Hepatocyte (in vitro differentiated cells): ENCODE results near the gene HPCAL1.

Source experiments
- EZH2 ChIP-seq: fragments of 200-600 bp; sonication (generic); IDR thresholded peaks from 2 replicates; pipeline ENCODE4 v1.6.1; 2016; ENCODE audit warnings: antibody characterized with exemption, mild to moderate bottlenecking, borderline replicate concordance
- EZH2phosphoT487 ChIP-seq: fragments of 200-600 bp; sonication (generic); IDR thresholded peaks from one replicate; pipeline ENCODE4 v1.6.1; 2018; ENCODE audit warnings: antibody characterized with exemption, mild to moderate bottlenecking, low read depth, moderate library complexity; ENCODE audit not compliant: unreplicated experiment, severe bottlenecking
- TF ChIP-seq, protein P1 (sequence below): fragments of 200-600 bp; sonication (generic); IDR thresholded peaks from 2 replicates; pipeline ENCODE4 v1.5.1; 2016; ENCODE audit warnings: antibody characterized with exemption, mild to moderate bottlenecking; ENCODE audit not compliant: poor library complexity

DNA sequence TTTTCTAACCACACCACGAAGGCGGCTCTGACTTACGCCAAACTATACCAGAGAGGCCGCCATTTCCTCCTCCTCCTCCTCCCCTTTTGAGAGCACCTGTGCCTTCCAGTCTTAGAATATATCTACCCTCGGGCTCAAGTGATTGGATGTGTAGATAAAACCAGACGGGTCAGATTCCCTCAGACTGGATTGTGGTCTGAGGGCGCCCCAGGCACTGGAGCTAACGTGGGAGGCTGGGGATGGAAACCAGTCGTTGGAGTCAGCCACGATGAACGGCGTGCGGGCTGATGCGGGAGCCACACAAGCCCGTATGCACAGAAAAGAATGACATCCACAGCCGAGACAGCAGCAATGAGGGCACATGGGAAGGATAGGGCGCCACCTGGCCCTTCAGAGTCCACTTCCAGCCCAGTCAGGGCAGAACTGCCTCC lies 157.7 kb downstream of the HPCAL1 start:
- no peak for TF ChIP-seq EZH2
- TF ChIP-seq, protein P1, sequence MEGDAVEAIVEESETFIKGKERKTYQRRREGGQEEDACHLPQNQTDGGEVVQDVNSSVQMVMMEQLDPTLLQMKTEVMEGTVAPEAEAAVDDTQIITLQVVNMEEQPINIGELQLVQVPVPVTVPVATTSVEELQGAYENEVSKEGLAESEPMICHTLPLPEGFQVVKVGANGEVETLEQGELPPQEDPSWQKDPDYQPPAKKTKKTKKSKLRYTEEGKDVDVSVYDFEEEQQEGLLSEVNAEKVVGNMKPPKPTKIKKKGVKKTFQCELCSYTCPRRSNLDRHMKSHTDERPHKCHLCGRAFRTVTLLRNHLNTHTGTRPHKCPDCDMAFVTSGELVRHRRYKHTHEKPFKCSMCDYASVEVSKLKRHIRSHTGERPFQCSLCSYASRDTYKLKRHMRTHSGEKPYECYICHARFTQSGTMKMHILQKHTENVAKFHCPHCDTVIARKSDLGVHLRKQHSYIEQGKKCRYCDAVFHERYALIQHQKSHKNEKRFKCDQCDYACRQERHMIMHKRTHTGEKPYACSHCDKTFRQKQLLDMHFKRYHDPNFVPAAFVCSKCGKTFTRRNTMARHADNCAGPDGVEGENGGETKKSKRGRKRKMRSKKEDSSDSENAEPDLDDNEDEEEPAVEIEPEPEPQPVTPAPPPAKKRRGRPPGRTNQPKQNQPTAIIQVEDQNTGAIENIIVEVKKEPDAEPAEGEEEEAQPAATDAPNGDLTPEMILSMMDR = no peak
- TF ChIP-seq EZH2phosphoT487 = no peak
